Lower lobe of right lung (tissue), 2 donors: ENCODE results near the gene RALGPS1. TPM values are rescaled to one million over a fixed set of nuclear protein-coding genes. Genes with fewer than 3 reads are reported as not detected.
A peak's percentile ranks its signal among the peaks of the same experiment; 100 is the strongest.

Source experiments
- ATAC-seq, 2 donors: fragments of 200-7000 bp; cut with Tn5 transposase; one replicate each; pipeline ENCODE4 v1.9.1; 2020 to 2022; ENCODE audit warnings: mild to moderate bottlenecking in 2 of 2, moderate library complexity in 2 of 2
- DNase-seq: peaks from one replicate; pipeline ENCODE4 v3.0.0-alpha.2; 2020
- H3K27ac ChIP-seq: fragments of 200-600 bp; one replicate; pipeline ENCODE4 v1.8.0; 2022
- H3K27me3 ChIP-seq: fragments of 200-600 bp; one replicate; pipeline ENCODE4 v1.8.0; 2022; ENCODE audit warnings: low read depth
- H3K36me3 ChIP-seq: fragments of 200-600 bp; one replicate; pipeline ENCODE4 v1.8.0; 2022; ENCODE audit warnings: mild to moderate bottlenecking
- H3K4me1 ChIP-seq: fragments of 200-600 bp; one replicate; pipeline ENCODE4 v1.8.0; 2022
- H3K4me3 ChIP-seq: fragments of 200-600 bp; one replicate; pipeline ENCODE4 v1.8.0; 2022; ENCODE audit warnings: mild to moderate bottlenecking
- H3K9me3 ChIP-seq: fragments of 200-600 bp; one replicate; pipeline ENCODE4 v1.8.0; 2022
- CTCF ChIP-seq: fragments of 200-600 bp; IDR thresholded peaks from one replicate; pipeline ENCODE4 v1.8.0; 2022; ENCODE audit warnings: antibody characterized with exemption, mild to moderate bottlenecking
- intact Hi-C: fragments of 100-400 bp; cut with DNase I; formaldehyde crosslinking; loops from one replicate; pipeline ENCODE4 v1.11.0; 2022
- total RNA-seq: library from RNA; stranded (reverse); fragmentation: NEBNext Ultra II Directional; extraction: Animal tissue kit (Norgen Biotek cat#: 25700); gene quantifications from one replicate; pipeline ENCODE4 v1.2.1, GENCODE V29; 2021
- donor health status: DM: no; HTN: yes; CAD: no; lungs with severe emphysema.

RALGPS1 gene
- total RNA-seq, 1 donor from 2014 or later, result 17.6 TPM

GRCh38 chr9:127121628-127122175, 207.1 kb downstream of the RALGPS1 start:
- Histone ChIP-seq H3K4me1 (peaks cover 24% of the 10 kb centered on the region), H3K36me3 (no peaks in the 10 kb centered on the region), H3K4me3 (peak overlapping the region; percentile 63), H3K27ac (peak overlapping the region; percentile 83), H3K27me3 (peaks cover 6% of the 10 kb centered on the region), H3K9me3 (no peaks in the 10 kb centered on the region)
- intact Hi-C loops, result no loop called here
- ATAC-seq, result peak; percentile 16 to 63
- DNase-seq, result no peak
- no peak for TF ChIP-seq CTCF

DNA sequence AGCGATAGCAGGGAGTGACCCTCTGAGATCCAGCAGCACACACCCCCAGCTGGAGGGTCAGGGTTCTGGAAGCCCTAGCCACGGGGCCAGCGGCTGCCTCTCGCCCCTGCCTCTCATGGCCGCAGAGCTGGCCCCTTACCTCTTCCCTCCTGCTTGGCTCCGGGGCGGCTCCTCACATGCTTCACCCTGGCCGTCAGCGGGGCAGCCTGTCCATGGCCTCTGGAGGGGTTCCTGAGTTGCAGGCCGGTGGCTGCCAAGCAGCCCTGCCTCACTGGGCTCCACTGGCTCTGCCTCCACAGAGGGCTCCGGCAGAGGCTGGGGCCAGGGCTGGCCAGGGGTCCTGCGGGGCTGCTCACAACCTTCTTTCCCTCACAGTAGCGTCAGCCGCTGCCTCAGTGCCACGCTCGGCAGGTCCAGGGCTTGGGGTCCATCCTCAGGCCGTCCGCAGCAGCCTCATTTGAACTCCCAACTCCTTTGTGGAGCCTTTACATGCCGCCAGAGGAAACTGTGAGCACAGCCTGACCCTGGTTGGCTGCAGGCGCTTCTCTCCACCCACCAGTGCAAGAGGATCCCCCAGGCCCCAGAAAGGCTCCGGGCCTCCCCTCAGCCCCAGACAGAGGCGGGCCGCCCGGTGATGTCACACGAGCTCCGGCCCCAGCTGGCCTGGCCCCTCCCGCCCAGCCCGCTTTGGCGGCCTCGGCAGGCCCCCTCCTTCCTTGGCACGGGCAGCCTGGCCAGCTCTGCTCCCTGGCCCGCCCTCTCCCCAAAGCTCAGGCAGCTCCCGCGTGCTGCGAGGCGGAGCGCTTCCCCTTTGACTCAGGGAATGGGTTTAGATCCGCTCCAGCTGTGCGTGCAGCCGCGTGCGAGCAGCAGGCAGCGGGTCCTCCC, 207.8 kb downstream of the RALGPS1 start, which contains the start of gene ANGPTL2:
Gene ANGPTL2, minus strand, starts transcription at position 460 of the 888 bp plus-strand sequence. CDS start 13,904 bp downstream, outside the sequence.
- Histone ChIP-seq H3K9me3 (no peaks in the 10 kb centered on the region), H3K36me3 (no peaks in the 10 kb centered on the region), H3K27me3 (peaks cover 6% of the 10 kb centered on the region), H3K4me3 (peak within 1 kb of the TSS; percentile 63), H3K4me1 (peaks cover 24% of the 10 kb centered on the region), H3K27ac (peak within 1 kb of the TSS; percentile 83)
- TF ChIP-seq CTCF, result no peak
- ATAC-seq, result peak; percentile 92 to 93
- intact Hi-C loops, result no loop called here
- DNase-seq, result peak; percentile 80

GRCh38 chr9:127123064-127123890, 208.7 kb downstream of the RALGPS1 start:
- ATAC-seq (peak in 1 of 2 donors; percentile 9), DNase-seq (no peak)
- Histone ChIP-seq H3K27me3 (peaks cover 6% of the 10 kb centered on the region), H3K36me3 (no peaks in the 10 kb centered on the region), H3K9me3 (no peaks in the 10 kb centered on the region), H3K27ac (peak overlapping the region; percentile 83), H3K4me3 (peak overlapping the region; percentile 63), H3K4me1 (peaks cover 24% of the 10 kb centered on the region)
- intact Hi-C loops, result no loop called here
- no peak for TF ChIP-seq CTCF

DNA sequence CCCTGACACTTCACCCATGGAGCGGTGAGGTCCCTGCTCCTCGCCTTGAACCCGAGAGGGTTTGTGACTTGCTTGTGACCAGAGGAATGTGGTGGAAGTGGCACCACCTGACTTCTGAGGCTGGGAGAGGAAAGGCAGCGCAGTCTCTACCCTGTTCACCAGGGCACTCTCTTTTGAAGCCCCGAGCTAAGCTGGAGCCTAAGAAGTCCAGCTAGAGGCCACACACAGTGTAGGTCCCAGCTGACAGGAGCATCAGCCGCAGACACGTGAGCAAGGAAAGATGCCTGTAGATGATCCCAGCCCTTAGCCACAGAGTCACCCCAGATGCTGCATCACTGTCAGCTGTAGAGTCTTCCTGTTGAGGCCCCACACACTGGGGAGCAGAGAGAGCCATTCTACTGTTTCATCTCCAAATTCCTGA, 209.5 kb downstream of the RALGPS1 start:
- no peak for ATAC-seq

More for the DNA sequence above, 209.5 kb downstream of the RALGPS1 start:
- no peak overlapping the region for H3K27ac ChIP-seq
- intact Hi-C loops, result no loop called here
- no peaks in the 10 kb centered on the region for H3K36me3 ChIP-seq
- H3K9me3 ChIP-seq, result no peaks in the 10 kb centered on the region
- TF ChIP-seq CTCF, result no peak
- peaks cover 32% of the 10 kb centered on the region for H3K4me1 ChIP-seq
- peaks cover 6% of the 10 kb centered on the region for H3K27me3 ChIP-seq
- DNase-seq, result no peak
- H3K4me3 ChIP-seq, result no peak overlapping the region
